ENCODE data around the gene TMEM106C. TPM values are rescaled to one million over a fixed set of nuclear protein-coding genes. Genes with fewer than 3 reads are reported as not detected.

TMEM106C gene
- total RNA-seq, 1 donor from 2014 or later = 76.1 TPM

- TF ChIP-seq CTCF (IDR thresholded peaks at IDR 0.05; ENCODE audit: unreplicated experiment) = no peak
- Mint-ChIP-seq H3K4me1 (ENCODE audit: low read depth) (peaks cover 1% of the 10 kb centered on the region), H3K36me3 (ENCODE audit: insufficient read depth) (no peaks in the 10 kb centered on the region), H3K4me3 (ENCODE audit: low read depth) (no peak overlapping the region), H3K27ac (no peak overlapping the region), H3K27me3 (peaks cover 32% of the 10 kb centered on the region), H3K9me3 (ENCODE audit: low read depth) (no peaks in the 10 kb centered on the region)
- DNase-seq (ENCODE audit: low spot score, unreplicated experiment) = no peak
These were observed 22.5 kb upstream of the TMEM106C start for GRCh38 chr12:47940773-47941474.

- H3K36me3 Mint-ChIP-seq (ENCODE audit: insufficient read depth) = no peaks in the 10 kb centered on the region
- H3K9me3 Mint-ChIP-seq (ENCODE audit: low read depth) = no peaks in the 10 kb centered on the region
- H3K27ac Mint-ChIP-seq = no peak overlapping the region
- TF ChIP-seq CTCF (IDR thresholded peaks at IDR 0.05; ENCODE audit: unreplicated experiment) = no peak
- DNase-seq (ENCODE audit: low spot score, unreplicated experiment) = no peak
- H3K4me1 Mint-ChIP-seq (ENCODE audit: low read depth) = peaks cover 1% of the 10 kb centered on the region
- peaks cover 28% of the 10 kb centered on the region for H3K27me3 Mint-ChIP-seq
- no peak overlapping the region for H3K4me3 Mint-ChIP-seq (ENCODE audit: low read depth)
These were observed 22.0 kb upstream of the TMEM106C start for GRCh38 chr12:47941475-47941780.

- DNase-seq (ENCODE audit: low spot score, unreplicated experiment) = no peak
- Mint-ChIP-seq H3K27ac (no peak overlapping the region), H3K4me3 (ENCODE audit: low read depth) (no peak overlapping the region), H3K36me3 (ENCODE audit: insufficient read depth) (no peaks in the 10 kb centered on the region), H3K4me1 (ENCODE audit: low read depth) (peaks cover 1% of the 10 kb centered on the region), H3K27me3 (peaks cover 31% of the 10 kb centered on the region), H3K9me3 (ENCODE audit: low read depth) (no peaks in the 10 kb centered on the region)
- TF ChIP-seq CTCF (IDR thresholded peaks at IDR 0.05; ENCODE audit: unreplicated experiment) = no peak
These were observed 21.4 kb upstream of the TMEM106C start for GRCh38 chr12:47941871-47942613.

GRCh38 chr12:47942614-47943225 lies 20.7 kb upstream of the TMEM106C start:
- Mint-ChIP-seq H3K27ac (no peak overlapping the region), H3K9me3 (ENCODE audit: low read depth) (no peaks in the 10 kb centered on the region), H3K27me3 (peaks cover 25% of the 10 kb centered on the region), H3K36me3 (ENCODE audit: insufficient read depth) (no peaks in the 10 kb centered on the region), H3K4me1 (ENCODE audit: low read depth) (peaks cover 1% of the 10 kb centered on the region), H3K4me3 (ENCODE audit: low read depth) (no peak overlapping the region)
- no peak for DNase-seq (ENCODE audit: low spot score, unreplicated experiment)
- no peak for TF ChIP-seq CTCF (IDR thresholded peaks at IDR 0.05; ENCODE audit: unreplicated experiment)

- Mint-ChIP-seq H3K27me3 (peaks cover 25% of the 10 kb centered on the region), H3K27ac (no peak overlapping the region), H3K36me3 (ENCODE audit: insufficient read depth) (no peaks in the 10 kb centered on the region), H3K4me1 (ENCODE audit: low read depth) (peaks cover 1% of the 10 kb centered on the region), H3K9me3 (ENCODE audit: low read depth) (no peaks in the 10 kb centered on the region), H3K4me3 (ENCODE audit: low read depth) (no peak overlapping the region)
- no peak for TF ChIP-seq CTCF (IDR thresholded peaks at IDR 0.05; ENCODE audit: unreplicated experiment)
- DNase-seq (ENCODE audit: low spot score, unreplicated experiment) = no peak
These were observed 19.6 kb upstream of the TMEM106C start for GRCh38 chr12:47943623-47944340.
